Stimulated activated CD4-positive, alpha-beta T cell treated with anti-CD3 and anti-CD28 coated beads, Interleukin-15, amount 100 ng/mL, for 1 hour (primary cell): ENCODE measurements around the gene CHAC2.
"Not testable (repeated sequence)": the region's sequence is repeated elsewhere in the genome, so short reads cannot be mapped to it uniquely, and the experiment has no call there.

Experiments
- DNase-seq, 2 donors: peaks; one replicate each; pipeline ENCODE4 v3.0.0-alpha.2; 2020; ENCODE audit warnings: low read depth in 1 of 2, low spot score in 1 of 2

The CHAC2 gene

DNA sequence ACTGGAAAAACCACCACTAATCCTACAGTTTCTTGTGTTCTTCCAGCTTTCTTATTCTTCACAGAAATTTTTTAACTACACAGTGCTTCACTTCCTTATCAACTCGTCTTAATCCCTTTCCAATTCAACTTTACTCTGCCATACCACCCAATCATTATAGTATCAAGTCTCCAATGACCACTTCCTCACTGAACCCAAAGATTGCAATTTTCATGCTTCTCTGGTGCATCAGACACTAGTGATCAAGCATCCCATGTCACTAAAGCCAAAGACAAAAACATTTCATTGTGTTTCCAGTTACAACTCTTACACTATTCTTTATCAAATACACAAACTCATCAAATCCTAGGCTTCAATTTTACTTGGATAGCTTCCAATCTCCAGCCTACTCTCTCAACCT, 9.5 kb downstream of the CHAC2 start:
- DNase-seq = no peak

DNA sequence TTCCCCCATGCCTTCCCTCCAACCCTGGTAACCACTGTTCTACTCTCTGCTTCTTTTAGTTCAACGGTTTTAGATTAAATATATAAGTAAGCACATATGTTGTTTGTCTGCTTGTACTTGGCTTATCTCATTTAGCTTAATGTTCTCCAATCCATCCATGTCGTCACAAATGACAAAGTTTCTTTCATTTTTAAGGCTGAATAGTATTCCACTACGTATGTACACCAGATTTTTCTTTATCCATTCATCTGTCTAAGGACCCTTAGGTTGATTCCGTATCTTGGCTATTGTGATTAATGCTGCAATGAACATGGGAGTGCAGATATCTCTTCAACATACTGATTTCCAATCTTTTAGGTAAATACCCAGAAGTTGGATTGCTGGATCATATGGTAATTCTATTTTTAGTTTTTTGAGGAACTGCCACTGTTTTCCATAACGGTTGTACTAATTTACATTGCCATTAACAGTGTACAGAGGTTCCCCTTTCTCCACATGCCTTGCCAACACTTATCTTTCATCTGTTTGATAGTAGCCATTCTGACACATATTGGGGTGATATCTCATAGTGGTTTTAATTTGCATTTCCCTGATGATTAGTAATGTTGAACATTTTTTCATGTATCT, 11.0 kb downstream of the CHAC2 start:
- no peak for DNase-seq

DNA sequence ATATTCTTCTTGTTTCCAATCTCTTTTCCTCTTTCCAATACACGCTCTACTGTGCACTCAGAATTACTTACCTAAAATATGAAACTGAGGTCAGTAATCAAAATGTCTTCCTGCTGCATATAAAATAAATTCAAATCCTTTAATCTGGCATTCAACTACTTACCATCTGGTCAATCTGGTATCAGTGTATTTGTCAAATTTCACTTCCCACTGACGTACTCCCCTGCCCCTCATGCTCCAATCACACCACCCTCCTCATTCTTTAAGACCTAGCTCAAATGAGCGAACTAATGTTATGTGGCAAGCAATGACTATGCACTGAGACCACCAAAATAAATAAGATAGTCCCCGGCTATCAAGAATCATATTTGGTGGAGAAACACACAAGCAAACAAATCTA, 12.5 kb downstream of the CHAC2 start:
- no peak for DNase-seq

DNA sequence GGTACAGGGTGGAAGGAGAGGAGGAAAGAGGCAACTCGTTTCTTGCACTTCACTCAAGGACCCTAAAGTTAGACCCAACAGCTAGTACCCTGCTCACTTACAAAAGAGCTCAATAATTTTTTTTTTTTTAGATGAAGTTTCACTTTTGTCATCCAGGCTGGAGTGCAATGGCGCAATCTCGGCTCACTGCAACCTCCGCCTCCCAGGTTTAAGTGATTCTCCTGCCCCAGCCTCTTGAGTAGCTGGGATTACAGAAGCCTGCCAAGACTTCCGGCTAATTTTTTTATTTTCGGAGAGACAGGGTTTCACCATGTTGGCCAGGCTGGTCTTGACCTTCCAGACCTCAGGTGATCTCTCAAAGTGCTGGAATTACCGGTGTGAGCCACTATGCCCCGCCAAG, 15.1 kb downstream of the CHAC2 start:
- no peak for DNase-seq

DNA sequence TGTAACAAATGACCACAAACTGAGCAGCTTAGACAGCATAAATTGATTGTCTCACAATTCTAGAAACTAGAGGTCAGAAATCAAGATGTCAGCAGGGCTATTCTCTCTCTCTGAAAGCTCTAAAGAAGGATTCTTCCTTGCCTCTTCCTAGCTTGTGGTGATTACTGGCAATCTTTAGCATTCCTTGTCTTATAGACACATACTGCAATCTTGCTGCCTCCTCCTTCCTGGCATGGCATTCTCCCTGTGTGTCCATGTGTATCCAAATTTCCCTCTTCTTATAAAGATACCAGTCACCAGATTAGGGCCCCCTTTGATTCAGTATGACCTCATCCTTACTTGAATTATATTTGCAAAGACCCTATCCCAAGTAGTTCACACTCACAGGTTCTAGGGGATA, 16.8 kb downstream of the CHAC2 start:
- DNase-seq = no peak

DNA sequence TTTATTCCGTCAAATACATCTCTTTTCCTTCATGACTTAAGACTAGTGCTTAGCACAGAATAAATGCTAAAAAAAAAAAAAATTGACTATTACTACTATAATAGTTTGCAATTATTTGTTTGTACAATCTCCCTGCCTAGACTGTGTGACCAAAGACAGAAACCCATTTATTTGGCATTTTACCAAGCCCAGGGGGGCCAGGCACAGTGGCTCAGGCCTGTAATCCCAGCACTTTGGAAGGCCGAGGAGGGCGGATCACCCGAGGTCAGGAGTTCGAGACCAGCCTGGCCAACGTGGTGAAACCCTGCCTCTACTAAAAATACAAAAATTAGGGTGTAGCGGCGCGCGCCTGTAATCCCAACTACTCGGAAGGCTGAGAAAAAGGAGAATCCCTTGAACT, 17.8 kb downstream of the CHAC2 start:
- no peak for DNase-seq

DNA sequence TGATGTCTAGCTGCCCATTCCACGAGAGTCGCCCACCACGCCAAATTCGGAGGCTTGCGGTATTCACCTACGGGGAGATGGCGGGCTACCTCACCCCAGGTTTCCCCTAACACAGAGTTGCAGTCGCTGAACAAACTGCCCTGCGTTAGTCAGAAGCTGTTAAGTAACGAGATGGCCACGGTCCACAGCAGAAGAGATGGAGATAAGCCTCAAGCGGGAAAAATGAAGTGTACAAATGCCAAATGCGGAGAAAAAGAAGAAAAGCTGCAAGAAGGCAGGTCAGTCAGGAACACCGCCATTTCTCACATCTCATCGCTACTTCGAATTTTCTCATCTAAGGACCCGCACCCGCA, 18.7 kb downstream of the CHAC2 start:
- peak in 1 of 2 donors; percentile 6 for DNase-seq

DNA sequence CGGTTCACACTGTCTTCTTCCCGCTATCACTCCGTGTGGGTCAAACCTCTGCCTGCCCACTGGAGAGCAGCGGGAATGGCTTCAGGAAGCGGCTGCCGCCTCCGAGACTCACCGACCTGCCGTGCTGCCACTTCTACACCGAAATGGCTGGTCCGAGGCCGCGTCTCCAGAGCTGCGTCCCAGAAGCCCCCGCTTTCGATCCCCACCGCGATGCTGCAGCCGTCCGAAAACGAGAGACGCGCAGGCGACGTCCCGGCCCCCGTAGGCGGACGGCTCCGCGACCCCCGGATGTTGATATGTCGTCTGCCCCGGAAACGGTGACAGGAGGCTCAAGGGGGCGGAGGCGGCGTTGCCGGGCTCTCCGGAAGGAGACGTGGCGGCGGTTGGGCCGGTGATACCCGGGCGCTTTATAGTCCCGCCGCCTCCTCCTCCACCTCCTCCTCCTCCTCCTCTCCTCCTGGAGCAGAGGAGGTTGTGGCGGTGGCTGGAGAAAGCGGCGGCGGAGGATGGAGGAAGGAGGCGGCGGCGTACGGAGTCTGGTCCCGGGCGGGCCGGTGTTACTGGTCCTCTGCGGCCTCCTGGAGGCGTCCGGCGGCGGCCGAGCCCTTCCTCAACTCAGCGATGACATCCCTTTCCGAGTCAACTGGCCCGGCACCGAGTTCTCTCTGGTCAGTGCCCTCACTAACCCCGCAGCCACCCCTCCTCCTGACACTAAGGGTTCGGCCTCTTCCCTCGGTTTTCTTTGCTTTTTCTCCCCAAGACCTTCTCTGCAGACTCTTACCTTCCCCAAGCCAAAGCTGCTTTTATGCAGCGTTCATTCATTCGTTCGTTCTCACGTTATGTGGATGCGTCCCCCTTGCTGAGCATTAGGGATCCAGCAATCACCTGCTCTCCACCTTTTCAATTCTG, 19.4 kb downstream of the CHAC2 start, which contains the start of the genes ASB3 and ERLEC1:
Gene ASB3 (minus strand): TSS at position 249 of the 909 bp plus-strand sequence. CDS start 21,381 bp downstream, outside the sequence.
Gene ERLEC1 (plus strand): TSS at position 340 of the 909 bp plus-strand sequence. CDS start 167 bp downstream, at position 507.
- DNase-seq = peak; percentile 69 to 74

DNA sequence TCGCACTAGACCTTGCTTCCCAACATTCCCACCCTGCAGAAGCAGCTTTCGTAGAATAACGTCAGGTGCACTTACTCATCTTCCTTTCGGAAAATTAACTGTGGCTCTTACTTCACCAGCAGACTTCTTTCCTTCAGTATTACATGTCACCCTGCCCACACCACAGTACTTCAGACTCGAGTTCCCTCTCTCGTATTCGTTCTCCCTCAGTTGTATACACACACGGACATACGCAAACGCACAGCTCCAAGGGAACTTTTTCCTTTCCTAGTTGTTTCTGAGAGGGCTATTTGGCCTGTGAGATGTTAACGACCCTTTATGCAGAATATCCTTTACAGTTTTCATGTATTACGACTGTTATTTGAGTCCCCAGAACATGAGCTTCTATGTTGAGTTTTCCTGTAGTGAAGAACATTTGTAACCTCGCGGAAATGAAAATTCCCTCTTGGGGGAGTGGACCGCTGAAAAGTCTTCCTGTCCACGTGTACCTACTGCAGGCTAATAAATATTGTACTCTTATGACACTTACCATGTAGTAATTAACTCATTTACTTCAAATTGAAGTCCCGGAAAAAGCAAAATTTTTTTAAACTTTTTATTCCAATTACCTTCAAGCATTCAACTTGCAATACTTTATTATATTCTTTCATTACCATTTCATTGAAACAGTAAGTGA, 20.1 kb downstream of the CHAC2 start:
- no peak for DNase-seq

DNA sequence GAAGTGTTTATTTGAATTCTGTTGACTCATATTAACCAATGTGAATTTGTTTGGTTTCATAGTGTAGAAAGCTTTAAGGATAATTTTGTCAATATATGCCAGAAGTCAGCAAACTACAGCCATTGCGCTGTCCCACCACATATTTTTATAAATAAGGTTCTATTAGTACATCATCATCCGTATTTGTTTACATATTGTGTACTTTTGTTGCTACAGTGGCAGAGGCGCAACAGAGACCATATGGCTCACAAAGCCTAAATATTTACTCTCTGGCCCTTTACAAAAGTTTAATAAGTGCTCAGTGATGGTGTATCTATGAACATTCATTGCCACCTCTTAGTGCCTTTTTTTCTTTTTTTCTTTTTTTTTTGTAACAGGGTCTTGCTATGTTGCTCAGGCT, 25.7 kb downstream of the CHAC2 start:
- no peak for DNase-seq

DNA sequence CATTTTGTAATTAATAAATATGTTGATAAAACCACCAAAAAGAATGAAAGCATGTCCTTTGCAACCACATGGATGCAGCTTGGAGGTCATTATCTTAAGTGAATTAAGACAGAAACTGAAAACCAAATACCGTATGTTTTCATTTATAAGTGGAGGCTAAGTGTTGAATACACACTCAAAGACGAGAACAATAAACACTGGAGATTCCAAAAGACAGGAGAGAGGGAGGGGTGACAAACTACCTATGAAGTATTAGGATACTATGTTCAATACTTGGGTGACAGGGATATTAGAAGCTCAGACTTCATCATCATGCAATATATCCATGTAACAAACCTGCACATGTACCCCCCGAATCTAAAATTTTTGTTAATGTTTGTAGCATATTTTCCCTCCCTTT, 26.2 kb downstream of the CHAC2 start:
- DNase-seq = no peak

DNA sequence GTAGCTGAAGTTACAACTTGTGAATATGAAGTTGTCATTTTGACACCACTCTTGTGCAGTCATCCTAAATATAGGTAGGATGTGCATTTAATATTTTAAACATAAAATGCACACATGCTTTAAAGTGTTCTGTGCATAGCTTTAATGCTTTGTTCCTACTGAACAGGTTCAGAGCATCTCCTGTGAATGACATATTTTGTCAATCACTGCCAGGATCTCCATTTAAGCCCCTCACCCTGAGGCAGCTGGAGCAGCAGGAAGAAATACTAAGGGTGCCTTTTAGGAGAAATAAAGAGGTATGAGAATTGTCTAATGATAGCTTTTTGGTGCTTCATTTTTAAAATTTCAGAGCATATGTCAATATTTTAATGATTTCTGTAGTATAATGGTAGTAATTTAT, 33.9 kb downstream of the CHAC2 start:
- no peak for DNase-seq

DNA sequence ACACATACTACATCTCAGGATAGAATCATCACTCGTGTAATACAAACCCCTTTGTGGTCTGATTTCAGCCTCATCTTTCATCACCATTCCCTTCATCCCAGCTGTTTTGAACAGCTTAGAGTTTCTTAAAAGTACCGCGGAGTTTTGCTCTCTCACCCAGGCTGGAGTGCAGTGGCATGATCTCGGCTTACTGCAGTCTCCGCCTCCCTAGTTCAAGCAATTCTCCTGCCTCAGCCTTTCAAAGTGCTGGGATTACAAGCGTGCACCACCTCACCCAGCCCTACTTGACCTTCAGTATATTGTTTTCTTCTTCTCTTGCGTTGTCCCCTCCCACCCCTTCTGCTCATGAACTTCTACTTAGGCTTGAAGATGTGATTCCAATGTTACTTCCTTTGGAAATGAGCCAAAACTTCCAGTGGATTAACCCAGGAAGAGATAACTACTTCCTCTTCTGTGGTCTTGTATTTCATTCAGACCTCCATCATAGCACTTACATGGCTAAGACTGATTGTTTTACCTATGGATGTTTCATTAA, 35.1 kb downstream of the CHAC2 start:
- no peak for DNase-seq

DNA sequence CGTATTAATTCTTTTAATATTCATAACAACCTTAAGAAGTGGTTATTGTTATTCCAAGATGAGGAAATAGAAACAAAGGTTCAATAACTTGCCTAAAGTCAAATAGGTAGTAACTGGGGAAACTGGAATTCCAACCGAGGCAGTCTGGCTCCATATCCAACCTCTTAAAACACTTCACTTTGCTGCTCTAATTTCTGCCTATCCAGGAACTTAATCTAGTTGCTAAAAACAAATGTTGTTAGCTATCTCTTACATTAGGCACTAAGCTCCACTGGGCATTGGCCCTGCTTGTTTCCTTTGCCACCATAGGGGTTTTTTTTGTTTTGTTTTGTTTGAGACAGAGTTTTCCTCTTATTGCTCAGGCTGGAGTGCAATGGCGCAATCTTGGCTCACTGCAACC, 44.0 kb downstream of the CHAC2 start:
- DNase-seq = no peak

DNA sequence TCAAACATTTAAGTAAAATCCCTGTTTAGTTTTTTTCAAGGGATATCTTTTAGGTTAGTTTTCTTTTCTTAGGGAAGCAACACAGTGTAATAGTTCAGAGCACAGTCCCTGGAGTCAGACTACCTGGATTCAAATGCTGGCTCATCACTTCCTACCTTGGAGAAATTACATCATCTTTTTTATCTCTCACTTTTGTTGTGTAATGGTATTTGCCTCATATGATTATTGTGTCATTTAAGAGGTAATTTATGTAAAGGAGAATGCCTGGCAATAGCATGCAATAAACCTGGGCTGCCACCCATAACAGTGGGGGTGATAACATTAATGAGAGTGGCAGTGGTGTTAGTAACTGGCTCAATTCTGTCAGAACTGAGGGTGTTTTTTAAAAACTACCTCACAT, 45.5 kb downstream of the CHAC2 start:
- no peak for DNase-seq

DNA sequence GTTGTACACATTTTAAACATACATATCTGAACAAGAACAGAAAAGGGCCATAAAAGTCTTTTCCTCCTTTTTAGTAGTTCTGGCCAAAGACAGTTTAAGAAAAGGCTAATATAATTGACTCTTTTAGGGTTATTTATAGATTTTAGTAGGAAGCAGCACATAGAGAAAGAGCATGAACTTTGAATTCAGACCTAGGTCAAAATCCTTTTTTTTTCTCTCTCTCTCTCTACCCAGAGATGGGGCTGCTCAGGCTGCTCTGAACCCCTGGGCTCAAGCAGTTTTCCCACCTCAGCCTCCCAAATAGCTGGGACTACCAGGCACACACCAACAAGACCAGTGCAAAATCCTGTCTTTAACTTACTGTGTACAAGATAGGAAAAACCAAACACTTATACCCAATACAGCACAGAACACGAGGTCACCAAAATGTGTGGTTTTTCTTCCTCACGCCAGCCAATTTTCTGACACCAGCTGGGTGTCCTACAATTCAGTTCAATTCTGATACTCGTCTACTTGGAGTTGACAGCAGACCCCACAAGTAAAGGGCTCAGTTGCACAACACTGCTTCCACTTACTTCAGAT, 51.3 kb downstream of the CHAC2 start:
- DNase-seq = no peak

DNA sequence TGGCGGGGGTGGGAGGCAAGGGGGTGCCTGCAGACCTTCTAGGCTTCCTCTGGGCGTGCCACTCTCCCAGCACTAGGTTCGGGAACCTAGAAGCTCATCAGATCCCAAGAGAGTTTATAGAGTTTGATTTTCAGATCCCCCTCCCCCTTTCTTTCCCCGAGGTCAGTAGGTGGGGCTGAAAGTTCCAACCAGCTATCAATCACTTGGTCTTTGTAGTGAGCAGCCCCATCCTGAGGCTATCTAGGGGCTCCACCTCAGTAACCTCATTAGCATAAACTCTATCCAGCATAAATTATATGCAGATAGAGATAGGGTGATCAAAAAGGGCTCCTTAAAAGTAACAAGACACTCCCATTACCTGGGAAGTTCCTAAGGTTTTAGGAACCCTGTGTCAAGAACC, 52.0 kb downstream of the CHAC2 start:
- no peak for DNase-seq

DNA sequence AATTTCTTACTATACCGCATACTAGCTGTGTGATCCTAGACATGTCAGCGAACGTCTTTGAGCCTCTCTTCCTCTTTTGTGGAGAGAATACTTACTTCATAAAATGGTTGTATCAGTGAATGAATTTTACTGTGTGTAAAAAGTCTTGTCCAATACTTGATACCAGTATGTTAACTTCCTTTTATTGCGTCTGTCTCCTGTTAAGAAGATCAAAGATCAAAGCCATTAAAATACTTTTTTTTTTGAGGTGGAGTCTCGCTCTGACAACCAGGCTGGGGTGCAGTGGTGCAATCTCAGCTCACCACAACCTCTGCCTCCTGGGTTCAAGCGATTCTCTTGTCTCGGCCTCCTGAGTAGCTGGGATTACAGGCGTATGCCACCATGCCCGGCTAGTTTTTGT, 52.4 kb downstream of the CHAC2 start:
- DNase-seq = no peak

DNA sequence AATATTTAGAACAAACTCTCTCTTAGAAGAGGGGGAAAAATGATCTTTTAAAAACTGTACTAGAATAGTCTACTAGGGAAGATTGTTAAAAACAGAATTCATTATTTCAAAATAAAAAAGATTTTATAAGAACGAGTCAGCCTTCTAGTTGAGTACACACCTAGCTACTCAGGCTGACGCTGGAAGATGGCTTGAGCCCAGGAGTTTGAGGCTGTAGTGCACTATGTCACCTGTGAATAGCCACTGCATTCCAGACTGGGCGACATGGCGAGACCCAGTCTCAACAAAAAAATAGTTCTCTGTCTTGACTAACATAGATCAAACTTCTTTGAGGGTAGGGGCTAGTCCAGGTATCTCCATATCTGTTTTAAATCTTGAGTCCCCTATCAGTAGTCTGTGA, 53.1 kb downstream of the CHAC2 start:
- DNase-seq = no peak

DNA sequence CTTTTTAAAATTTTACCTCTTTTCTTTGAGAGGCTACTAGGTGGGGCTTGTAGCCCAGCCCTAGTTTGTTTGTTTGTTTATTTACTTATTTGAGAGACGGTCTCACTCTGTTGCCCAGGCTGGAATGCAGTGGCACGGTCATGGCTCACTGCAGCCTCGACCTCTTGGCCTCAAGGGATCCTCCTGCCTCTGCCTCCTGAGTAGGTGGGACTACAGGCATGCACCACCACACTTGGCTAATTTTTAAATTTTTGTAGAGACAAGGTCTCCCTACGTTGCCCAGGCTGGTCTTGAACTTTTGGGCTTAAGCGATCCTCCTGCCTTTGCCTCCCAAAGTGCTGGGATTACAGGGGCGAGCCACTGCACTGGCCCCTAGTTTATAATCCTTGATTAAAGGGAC, 54.2 kb downstream of the CHAC2 start:
- no peak for DNase-seq

DNA sequence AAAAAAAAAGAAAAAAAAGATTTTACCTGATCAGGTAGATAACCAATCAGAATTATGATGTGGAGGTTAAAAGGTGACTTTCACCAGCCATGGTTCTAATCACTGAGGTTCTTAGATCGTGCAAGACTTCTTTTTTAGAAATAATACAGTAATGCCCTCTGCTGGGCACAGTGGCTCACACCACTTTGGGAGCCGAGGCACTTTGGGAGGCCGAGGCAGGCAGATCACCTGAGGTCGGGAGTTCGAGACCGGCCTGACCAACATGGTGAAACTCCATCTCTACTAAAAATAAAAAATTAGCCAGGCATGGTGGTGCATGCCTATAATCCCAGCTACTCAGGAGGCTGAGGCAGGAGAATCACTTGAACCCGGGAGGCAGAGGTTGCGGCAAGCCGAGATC, 56.0 kb downstream of the CHAC2 start:
- not testable (repeated sequence) for DNase-seq
